ENCODE results near the gene MAOA.

DNA sequence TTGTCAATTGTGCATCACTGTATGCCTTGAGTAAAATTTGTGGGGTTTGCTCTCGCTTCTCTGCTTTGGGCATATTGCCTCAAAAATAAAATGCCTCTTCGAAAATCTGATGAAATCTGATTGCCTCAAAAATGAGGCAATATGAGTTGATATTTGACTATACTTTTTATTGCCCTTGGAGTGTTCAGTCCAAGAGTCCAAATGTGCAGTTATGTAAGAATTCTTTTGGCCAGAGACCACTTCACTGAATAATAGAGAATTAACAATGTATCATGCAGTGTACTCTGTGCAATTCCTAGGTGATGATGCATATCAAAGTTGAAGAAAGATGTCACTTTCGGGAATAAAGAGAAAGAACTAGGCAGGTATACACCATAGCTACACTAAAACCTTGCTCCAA is 8.6 kb downstream of the MAOA start:
- no peak for TF ChIP-seq FOXM1 (IDR thresholded peaks at IDR 0.05; ENCODE audit: borderline replicate concordance, low read depth)
- TF ChIP-seq YY1 (IDR thresholded peaks at IDR 0.05; ENCODE audit: low read depth) = no peak
- TF ChIP-seq NFIC (IDR thresholded peaks at IDR 0.05) = no peak
- no peak for TF ChIP-seq EGR1 (IDR thresholded peaks at IDR 0.05)
- TF ChIP-seq EP300 (IDR thresholded peaks at IDR 0.05; ENCODE audit: borderline replicate concordance) = no peak
- TF ChIP-seq, protein P1, sequence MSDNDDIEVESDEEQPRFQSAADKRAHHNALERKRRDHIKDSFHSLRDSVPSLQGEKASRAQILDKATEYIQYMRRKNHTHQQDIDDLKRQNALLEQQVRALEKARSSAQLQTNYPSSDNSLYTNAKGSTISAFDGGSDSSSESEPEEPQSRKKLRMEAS (IDR thresholded peaks at IDR 0.05) = no peak
- TF ChIP-seq, protein P2, sequence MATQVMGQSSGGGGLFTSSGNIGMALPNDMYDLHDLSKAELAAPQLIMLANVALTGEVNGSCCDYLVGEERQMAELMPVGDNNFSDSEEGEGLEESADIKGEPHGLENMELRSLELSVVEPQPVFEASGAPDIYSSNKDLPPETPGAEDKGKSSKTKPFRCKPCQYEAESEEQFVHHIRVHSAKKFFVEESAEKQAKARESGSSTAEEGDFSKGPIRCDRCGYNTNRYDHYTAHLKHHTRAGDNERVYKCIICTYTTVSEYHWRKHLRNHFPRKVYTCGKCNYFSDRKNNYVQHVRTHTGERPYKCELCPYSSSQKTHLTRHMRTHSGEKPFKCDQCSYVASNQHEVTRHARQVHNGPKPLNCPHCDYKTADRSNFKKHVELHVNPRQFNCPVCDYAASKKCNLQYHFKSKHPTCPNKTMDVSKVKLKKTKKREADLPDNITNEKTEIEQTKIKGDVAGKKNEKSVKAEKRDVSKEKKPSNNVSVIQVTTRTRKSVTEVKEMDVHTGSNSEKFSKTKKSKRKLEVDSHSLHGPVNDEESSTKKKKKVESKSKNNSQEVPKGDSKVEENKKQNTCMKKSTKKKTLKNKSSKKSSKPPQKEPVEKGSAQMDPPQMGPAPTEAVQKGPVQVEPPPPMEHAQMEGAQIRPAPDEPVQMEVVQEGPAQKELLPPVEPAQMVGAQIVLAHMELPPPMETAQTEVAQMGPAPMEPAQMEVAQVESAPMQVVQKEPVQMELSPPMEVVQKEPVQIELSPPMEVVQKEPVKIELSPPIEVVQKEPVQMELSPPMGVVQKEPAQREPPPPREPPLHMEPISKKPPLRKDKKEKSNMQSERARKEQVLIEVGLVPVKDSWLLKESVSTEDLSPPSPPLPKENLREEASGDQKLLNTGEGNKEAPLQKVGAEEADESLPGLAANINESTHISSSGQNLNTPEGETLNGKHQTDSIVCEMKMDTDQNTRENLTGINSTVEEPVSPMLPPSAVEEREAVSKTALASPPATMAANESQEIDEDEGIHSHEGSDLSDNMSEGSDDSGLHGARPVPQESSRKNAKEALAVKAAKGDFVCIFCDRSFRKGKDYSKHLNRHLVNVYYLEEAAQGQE (IDR thresholded peaks at IDR 0.05; ENCODE audit: low read depth) = no peak
- TF ChIP-seq, protein P3, sequence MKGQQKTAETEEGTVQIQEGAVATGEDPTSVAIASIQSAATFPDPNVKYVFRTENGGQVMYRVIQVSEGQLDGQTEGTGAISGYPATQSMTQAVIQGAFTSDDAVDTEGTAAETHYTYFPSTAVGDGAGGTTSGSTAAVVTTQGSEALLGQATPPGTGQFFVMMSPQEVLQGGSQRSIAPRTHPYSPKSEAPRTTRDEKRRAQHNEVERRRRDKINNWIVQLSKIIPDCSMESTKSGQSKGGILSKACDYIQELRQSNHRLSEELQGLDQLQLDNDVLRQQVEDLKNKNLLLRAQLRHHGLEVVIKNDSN (IDR thresholded peaks at IDR 0.05) = no peak
- no peak for TF ChIP-seq RAD21 (IDR thresholded peaks at IDR 0.05; ENCODE audit: low read depth)
- TF ChIP-seq TAF1 (IDR thresholded peaks at IDR 0.05; ENCODE audit: low read depth) = no peak
- no peak for TF ChIP-seq ZBTB7A (IDR thresholded peaks at IDR 0.05; ENCODE audit: low read depth)
- no peak for TF ChIP-seq CEBPB (IDR thresholded peaks at IDR 0.05)
- no peak for TF ChIP-seq TEAD4 (IDR thresholded peaks at IDR 0.05)
- TF ChIP-seq TCF12 (IDR thresholded peaks at IDR 0.05; ENCODE audit: low read depth) = no peak
